Vagina (tissue), 2 donors: ENCODE measurements around the gene MFN2.

ENCODE experiments used
- POLR2A ChIP-seq, 2 donors: fragments of 450-650 bp; IDR thresholded peaks; one replicate each; pipeline ENCODE4 v1.6.1; 2017; ENCODE audit warnings: antibody characterized with exemption in 2 of 2, mild to moderate bottlenecking in 2 of 2, moderate library complexity in 2 of 2
- POLR2AphosphoS5 ChIP-seq, 2 donors: sonication (generic); formaldehyde crosslinking; IDR thresholded peaks; one replicate each; pipeline ENCODE4 v1.9.0; 2017; ENCODE audit warnings: antibody characterized with exemption in 2 of 2, mild to moderate bottlenecking in 2 of 2, low read depth in 1 of 2; ENCODE audit not compliant: insufficient read depth in 1 of 2
- TF ChIP-seq, protein P1 (sequence below), 3 experiments: fragments of 450-650 bp in 2 of 3; fragments of 200-600 bp in 1 of 3; sonication (generic) in 1 of 3; IDR thresholded peaks; one replicate each; pipeline ENCODE4 v1.5.1; 2017 to 2019; ENCODE audit warnings: antibody characterized with exemption in 3 of 3, mild to moderate bottlenecking in 2 of 3, moderate library complexity in 2 of 3

- TF ChIP-seq, protein P1, sequence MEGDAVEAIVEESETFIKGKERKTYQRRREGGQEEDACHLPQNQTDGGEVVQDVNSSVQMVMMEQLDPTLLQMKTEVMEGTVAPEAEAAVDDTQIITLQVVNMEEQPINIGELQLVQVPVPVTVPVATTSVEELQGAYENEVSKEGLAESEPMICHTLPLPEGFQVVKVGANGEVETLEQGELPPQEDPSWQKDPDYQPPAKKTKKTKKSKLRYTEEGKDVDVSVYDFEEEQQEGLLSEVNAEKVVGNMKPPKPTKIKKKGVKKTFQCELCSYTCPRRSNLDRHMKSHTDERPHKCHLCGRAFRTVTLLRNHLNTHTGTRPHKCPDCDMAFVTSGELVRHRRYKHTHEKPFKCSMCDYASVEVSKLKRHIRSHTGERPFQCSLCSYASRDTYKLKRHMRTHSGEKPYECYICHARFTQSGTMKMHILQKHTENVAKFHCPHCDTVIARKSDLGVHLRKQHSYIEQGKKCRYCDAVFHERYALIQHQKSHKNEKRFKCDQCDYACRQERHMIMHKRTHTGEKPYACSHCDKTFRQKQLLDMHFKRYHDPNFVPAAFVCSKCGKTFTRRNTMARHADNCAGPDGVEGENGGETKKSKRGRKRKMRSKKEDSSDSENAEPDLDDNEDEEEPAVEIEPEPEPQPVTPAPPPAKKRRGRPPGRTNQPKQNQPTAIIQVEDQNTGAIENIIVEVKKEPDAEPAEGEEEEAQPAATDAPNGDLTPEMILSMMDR (IDR thresholded peaks at IDR 0.05) = no peak
- no peak for TF ChIP-seq POLR2AphosphoS5 (IDR thresholded peaks at IDR 0.05; ENCODE audit: insufficient read depth in 1 of 2, low read depth in 1 of 2)
- no peak for TF ChIP-seq POLR2A (IDR thresholded peaks at IDR 0.05)
Measured at GRCh38 chr1:11984121-11984520, 3.9 kb downstream of the MFN2 start.
